SK-N-SH (cell line): ENCODE data around the gene DLX5. TPM values are rescaled to one million over a fixed set of nuclear protein-coding genes. Genes with fewer than 3 reads are reported as not detected.

Source experiments
- CTCF ChIA-PET: fragments of 300-600, 350-600 bp; formaldehyde crosslinking; extraction: SDS; loops from one replicate; lab custom pipeline; 2021; lab: Yijun Ruan, JAX
- POLR2A ChIA-PET: fragments of 350-600 bp; sonication (Branson Sonifier 250); formaldehyde crosslinking; extraction: SDS; loops from one replicate; lab custom pipeline; 2020; ENCODE audit warnings: antibody characterized with exemption, inconsistent platforms; lab: Yijun Ruan, JAX
- DNase-seq: peaks from one replicate; pipeline ENCODE4 v3.0.0; 2012
- H2AFZ ChIP-seq: fragments of 200-600 bp; sonication (generic); 2 replicates; pipeline ENCODE4 v1.8.1; 2016; ENCODE audit warnings: antibody characterized with exemption, mild to moderate bottlenecking, low read depth
- H3F3A ChIP-seq: fragments of 200-600 bp; sonication (generic); replicated peaks from 2 replicates; pipeline ENCODE3; 2016; ENCODE audit warnings: antibody characterized with exemption, mild to moderate bottlenecking; ENCODE audit not compliant: insufficient read depth
- H3K27ac ChIP-seq, 2 experiments: fragments of 200-500 bp in 1 of 2; fragments of 200-600 bp in 1 of 2; sonication (Bioruptor generic) in 1 of 2; sonication (generic), shearing (Covaris generic) in 1 of 2; 2 replicates each; pipeline versions ENCODE4 v1.5.1 to v1.6.1; 2014 to 2016; ENCODE audit warnings: low read depth in 2 of 2, inconsistent platforms in 1 of 2, low read length in 1 of 2, mild to moderate bottlenecking in 1 of 2, mixed read lengths in 1 of 2
- H3K27me3 ChIP-seq: fragments of 200-600 bp; sonication (generic), shearing (Covaris generic); 2 replicates; pipeline ENCODE4 v1.6.1; 2016; ENCODE audit warnings: mixed run types; ENCODE audit not compliant: insufficient read depth
- H3K36me3 ChIP-seq, 2 experiments: fragments of 200-500 bp in 1 of 2; fragments of 200-600 bp in 1 of 2; sonication (Bioruptor generic) in 1 of 2; sonication (generic) in 1 of 2; replicated peaks in 1 of 2; 2 replicates each; pipeline versions ENCODE3 to v1.5.1; 2014 to 2016; ENCODE audit warnings: low read length in 1 of 2, mild to moderate bottlenecking in 1 of 2; ENCODE audit not compliant: insufficient read depth in 2 of 2, control insufficient read depth in 1 of 2
- H3K4me1 ChIP-seq, 2 experiments: fragments of 200-500 bp in 1 of 2; fragments of 200-600 bp in 1 of 2; sonication (Bioruptor generic) in 1 of 2; sonication (generic), shearing (Covaris generic) in 1 of 2; 2 replicates each; pipeline versions ENCODE4 v1.5.1 to v1.6.1; 2014 to 2016; ENCODE audit warnings: low read depth in 1 of 2, low read length in 1 of 2, mixed run types in 1 of 2; ENCODE audit not compliant: insufficient read depth in 2 of 2, control insufficient read depth in 1 of 2
- H3K4me2 ChIP-seq: fragments of 200-600 bp; sonication (generic), shearing (Covaris generic); 2 replicates; pipeline ENCODE4 v1.6.1; 2017; ENCODE audit warnings: mixed run types
- H3K4me3 ChIP-seq, 2 experiments: fragments of 200-500 bp in 1 of 2; fragments of 200-600 bp in 1 of 2; sonication (Bioruptor generic) in 1 of 2; sonication (generic), shearing (Covaris generic) in 1 of 2; 2 replicates each; pipeline versions ENCODE4 v1.5.1 to v1.8.1; 2014 to 2016; ENCODE audit warnings: low read depth in 2 of 2, inconsistent platforms in 1 of 2, low read length in 1 of 2, mild to moderate bottlenecking in 1 of 2, mixed read lengths in 1 of 2, moderate library complexity in 1 of 2
- H3K79me2 ChIP-seq: fragments of 200-600 bp; sonication (generic); 2 replicates; pipeline ENCODE4 v1.8.1; 2017; ENCODE audit warnings: mild to moderate bottlenecking; ENCODE audit not compliant: insufficient read depth
- H3K9ac ChIP-seq: fragments of 200-600 bp; sonication (generic); 2 replicates; pipeline ENCODE4 v1.6.1; 2017; ENCODE audit warnings: mixed run types
- H3K9me2 ChIP-seq: fragments of 200-600 bp; sonication (generic); 2 replicates; pipeline ENCODE4 v1.6.1; 2017; ENCODE audit warnings: mixed run types
- H3K9me3 ChIP-seq: fragments of 200-600 bp; sonication (generic); 2 replicates; pipeline ENCODE4 v1.6.1; 2017; ENCODE audit warnings: mixed run types, mild to moderate bottlenecking, moderate library complexity
- H4K20me1 ChIP-seq: fragments of 200-600 bp; sonication (generic); 2 replicates; pipeline ENCODE4 v1.6.1; 2017; ENCODE audit warnings: mild to moderate bottlenecking, mixed run types; ENCODE audit not compliant: insufficient read depth
- CTCF ChIP-seq: fragments of 200-600 bp; sonication (generic); IDR thresholded peaks from 2 replicates; pipeline ENCODE4 v1.6.1; 2017; ENCODE audit warnings: antibody characterized with exemption, mild to moderate bottlenecking, moderate library complexity
- EP300 ChIP-seq, 2 experiments: IDR thresholded peaks; 2 replicates each; pipeline versions ENCODE4 v1.4.0 to v1.6.1; 2012; ENCODE audit warnings: borderline replicate concordance in 1 of 2, low read depth in 1 of 2, low read length in 1 of 2
- FOSL2 ChIP-seq: IDR thresholded peaks from 2 replicates; pipeline ENCODE4 v1.4.0; 2012; ENCODE audit warnings: low read depth, mild to moderate bottlenecking, moderate library complexity, borderline replicate concordance
- FOXJ3 ChIP-seq: sonication (generic); formaldehyde crosslinking; IDR thresholded peaks from 2 replicates; pipeline ENCODE4 v1.5.1; 2020; ENCODE audit warnings: mild to moderate bottlenecking, missing genetic modification reagents
- GABPA ChIP-seq: IDR thresholded peaks from 2 replicates; pipeline ENCODE4 v1.4.0; 2012; ENCODE audit warnings: low read depth, mild to moderate bottlenecking
- GATA2 ChIP-seq: sonication (generic); formaldehyde crosslinking; IDR thresholded peaks from 2 replicates; pipeline ENCODE4 v1.5.0; 2020; ENCODE audit warnings: mild to moderate bottlenecking, missing genetic modification reagents
- IRF3 ChIP-seq: fragments of 150-350 bp; IDR thresholded peaks from 2 replicates; pipeline ENCODE4 v1.6.1; 2016; ENCODE audit warnings: mild to moderate bottlenecking, low read depth, low read length
- MEF2A ChIP-seq: IDR thresholded peaks from 2 replicates; pipeline ENCODE4 v1.4.0; 2012; ENCODE audit warnings: low read depth, borderline replicate concordance
- NFIC ChIP-seq: IDR thresholded peaks from 2 replicates; pipeline ENCODE4 v1.4.0; 2012; ENCODE audit warnings: borderline replicate concordance
- NRF1 ChIP-seq: IDR thresholded peaks from 2 replicates; pipeline ENCODE4 v1.6.1; 2012; ENCODE audit warnings: low read depth, mild to moderate bottlenecking, low read length
- POLR2AphosphoS5 ChIP-seq: IDR thresholded peaks from 2 replicates; pipeline ENCODE4 v1.6.1; 2012; ENCODE audit warnings: low read depth, low read length
- RFX5 ChIP-seq: IDR thresholded peaks from 2 replicates; pipeline ENCODE4 v1.6.1; 2012; ENCODE audit warnings: mild to moderate bottlenecking, improper control_type of control experiment, low read length
- RXRA ChIP-seq: IDR thresholded peaks from 2 replicates; pipeline ENCODE4 v1.4.0; 2012; ENCODE audit warnings: low read depth, mild to moderate bottlenecking, borderline replicate concordance
- TAF1 ChIP-seq: IDR thresholded peaks from 2 replicates; pipeline ENCODE4 v1.6.1; 2012; ENCODE audit warnings: low read depth, mild to moderate bottlenecking, low read length, moderate library complexity, borderline replicate concordance
- USF1 ChIP-seq: IDR thresholded peaks from 2 replicates; pipeline ENCODE4 v1.4.0; 2012; ENCODE audit warnings: low read depth, borderline replicate concordance
- YY1 ChIP-seq: IDR thresholded peaks from 2 replicates; pipeline ENCODE4 v1.4.0; 2012; ENCODE audit warnings: low read depth, mild to moderate bottlenecking
- WGBS: methylation state at CpG from one replicate; pipeline ENCODE4 v1.1.6; 2017; ENCODE audit warnings: low lambda C conversion rate; 5-methylcytosine and 5-hydroxymethylcytosine counted together
- polyA plus RNA-seq, 3 experiments: library from polyadenylated mRNA; depleted of rRNA; stranded (reverse); fragments of >200 nt; gene quantifications; 2 replicates each; pipeline ENCODE4 v1.2.3, GENCODE V29; 2012

Gene DLX5
- polyA plus RNA-seq, 1 of the 3 experiments (the other 2 are of a cell fraction): not detected

GRCh38 chr7:96989859-96990317 lies 34.7 kb downstream of the DLX5 start:
- no peak overlapping the region for H2AFZ ChIP-seq
- no peak for DNase-seq
- TF ChIP-seq GATA2 (CRISPR knock-in tag) (no peak), YY1 (no peak), NFIC (no peak), FOXJ3 (no peak), TAF1 (no peak), GABPA (no peak), IRF3 (no peak), RXRA (no peak), USF1 (no peak), MEF2A (no peak), NRF1 (no peak), EP300 (IDR thresholded peaks at IDR 0.05; ENCODE audit: borderline replicate concordance in 1 of 2, low read depth in 1 of 2, low read length in 1 of 2) (no peak), CTCF (no peak), FOSL2 (no peak), POLR2AphosphoS5 (no peak), RFX5 (no peak)
- ChIA-PET CTCF (interaction anchor here (1.3 kb wide), 2 partner anchors 11 to 161 kb away, joined by 3 read pairs; no protein-coding TSS in a partner anchor), POLR2A (no interaction called here)
- no peak overlapping the region for H3K4me3 ChIP-seq
- no peaks in the 10 kb centered on the region for H3K36me3 ChIP-seq
- no peaks in the 10 kb centered on the region for H3K9me2 ChIP-seq
- no peaks in the 10 kb centered on the region for H4K20me1 ChIP-seq
- H3K9me3 ChIP-seq: no peaks in the 10 kb centered on the region
- WGBS: 50% methylated on average over 8 of the region's 8 CpGs
- H3K27me3 ChIP-seq: 0 out of 2 replicates have a peak, but pooled peaks cover 4% of the 10 kb centered on the region
- no peak overlapping the region for H3K27ac ChIP-seq
- H3K4me1 ChIP-seq: no peaks in the 10 kb centered on the region; a peak in 1 of 4 replicates
- no peaks in the 10 kb centered on the region for H3F3A ChIP-seq
- no peaks in the 10 kb centered on the region for H3K79me2 ChIP-seq
- no peak overlapping the region for H3K9ac ChIP-seq
- no peak overlapping the region for H3K4me2 ChIP-seq
